Gastroesophageal sphincter (tissue), 4 donors: Measurements from ENCODE around the gene STT3B. TPM values are rescaled to one million over a fixed set of nuclear protein-coding genes. Genes with fewer than 3 reads are reported as not detected.

Source experiments
- ATAC-seq: fragments of 150-250 bp; one replicate; pipeline ENCODE4 v1.9.1; 2016; ENCODE audit warnings: mild to moderate bottlenecking, moderate library complexity
- H3K27ac ChIP-seq, 4 donors: fragments of 200-600 bp; sonication (generic) in 3 of 4; 1 replicate in 3 of 4; 2 replicates in 1 of 4; pipeline ENCODE4 v1.5.1; 2016 to 2019
- H3K27me3 ChIP-seq: fragments of 200-600 bp; sonication (generic); one replicate; pipeline ENCODE4 v1.5.1; 2019
- H3K36me3 ChIP-seq, 2 donors: fragments of 200-600 bp; sonication (generic); one replicate each; pipeline ENCODE4 v1.5.1; 2019; ENCODE audit warnings: control low read depth in 1 of 2
- H3K4me1 ChIP-seq, 3 donors: fragments of 200-600 bp; sonication (generic); 1 replicate in 2 of 3; 2 replicates in 1 of 3; pipeline ENCODE4 v1.5.1; 2016 to 2019; ENCODE audit warnings: control low read depth in 2 of 3
- H3K4me3 ChIP-seq, 2 donors: fragments of 200-600 bp; sonication (generic); one replicate each; pipeline ENCODE4 v1.5.1; 2019; ENCODE audit warnings: mild to moderate bottlenecking in 1 of 2, moderate library complexity in 1 of 2
- H3K9me3 ChIP-seq, 3 donors: fragments of 200-600 bp; sonication (generic); one replicate each; pipeline ENCODE4 v1.5.1; 2017 to 2019; ENCODE audit warnings: control low read depth in 2 of 3
- EP300 ChIP-seq: sonication (generic); formaldehyde crosslinking; IDR thresholded peaks from one replicate; pipeline ENCODE4 v1.6.1; 2017; ENCODE audit warnings: antibody characterized with exemption, mild to moderate bottlenecking
- POLR2A ChIP-seq, 2 donors: fragments of 450-650 bp; IDR thresholded peaks; one replicate each; pipeline ENCODE4 v1.6.1; 2017; ENCODE audit warnings: antibody characterized with exemption in 2 of 2, mild to moderate bottlenecking in 2 of 2, moderate library complexity in 1 of 2
- POLR2AphosphoS5 ChIP-seq: sonication (generic); formaldehyde crosslinking; IDR thresholded peaks from one replicate; pipeline ENCODE4 v1.6.1; 2017; ENCODE audit warnings: antibody characterized with exemption
- WGBS, 2 donors: methylation state at CpG; one replicate each; pipeline ENCODE4 v1.1.5; 2018; ENCODE audit warnings: low coverage in 1 of 2; 5-methylcytosine and 5-hydroxymethylcytosine counted together
- total RNA-seq, 4 donors: library from RNA; depleted of rRNA; stranded (reverse); fragments of >200 nt; gene quantifications; one replicate each; pipeline ENCODE4 v1.1.0, GENCODE V29; 2016
- TF ChIP-seq, protein P1 (sequence below), 4 experiments: fragments of 200-600 bp in 2 of 4; fragments of 450-650 bp in 2 of 4; sonication (generic) in 1 of 4; IDR thresholded peaks; one replicate each; pipeline ENCODE4 v1.5.1; 2017 to 2019; ENCODE audit warnings: antibody characterized with exemption in 4 of 4, mild to moderate bottlenecking in 2 of 4, moderate library complexity in 2 of 4

Gene STT3B
- total RNA-seq, 4 donors from 2014 or later, result 75.4 to 107 (median 94.1) TPM

DNA sequence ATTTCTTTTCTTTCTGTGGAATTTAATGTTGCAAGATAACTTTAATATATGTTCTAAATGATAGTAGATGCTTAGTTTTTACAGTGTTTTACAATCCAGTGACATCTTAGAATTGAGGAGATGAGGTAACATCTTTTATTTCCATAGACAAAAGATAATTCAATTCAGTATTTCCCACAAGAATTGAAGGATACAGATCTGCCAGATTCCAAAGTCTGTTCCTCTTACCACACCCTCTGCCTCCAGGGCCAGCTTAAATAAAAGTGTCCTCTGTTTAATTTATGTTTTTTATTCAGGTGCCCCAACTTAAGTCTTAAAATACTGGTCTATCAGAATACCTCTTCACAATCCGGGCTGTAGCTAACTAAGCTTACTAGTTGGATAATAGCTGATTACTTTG, 6.5 kb downstream of the STT3B start:
- TF ChIP-seq EP300 (no peak), POLR2AphosphoS5 (no peak), POLR2A (IDR thresholded peaks at IDR 0.05) (no peak)
- TF ChIP-seq, protein P1, sequence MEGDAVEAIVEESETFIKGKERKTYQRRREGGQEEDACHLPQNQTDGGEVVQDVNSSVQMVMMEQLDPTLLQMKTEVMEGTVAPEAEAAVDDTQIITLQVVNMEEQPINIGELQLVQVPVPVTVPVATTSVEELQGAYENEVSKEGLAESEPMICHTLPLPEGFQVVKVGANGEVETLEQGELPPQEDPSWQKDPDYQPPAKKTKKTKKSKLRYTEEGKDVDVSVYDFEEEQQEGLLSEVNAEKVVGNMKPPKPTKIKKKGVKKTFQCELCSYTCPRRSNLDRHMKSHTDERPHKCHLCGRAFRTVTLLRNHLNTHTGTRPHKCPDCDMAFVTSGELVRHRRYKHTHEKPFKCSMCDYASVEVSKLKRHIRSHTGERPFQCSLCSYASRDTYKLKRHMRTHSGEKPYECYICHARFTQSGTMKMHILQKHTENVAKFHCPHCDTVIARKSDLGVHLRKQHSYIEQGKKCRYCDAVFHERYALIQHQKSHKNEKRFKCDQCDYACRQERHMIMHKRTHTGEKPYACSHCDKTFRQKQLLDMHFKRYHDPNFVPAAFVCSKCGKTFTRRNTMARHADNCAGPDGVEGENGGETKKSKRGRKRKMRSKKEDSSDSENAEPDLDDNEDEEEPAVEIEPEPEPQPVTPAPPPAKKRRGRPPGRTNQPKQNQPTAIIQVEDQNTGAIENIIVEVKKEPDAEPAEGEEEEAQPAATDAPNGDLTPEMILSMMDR (IDR thresholded peaks at IDR 0.05), result no peak
- no peaks in the 10 kb centered on the region for H3K9me3 ChIP-seq
- H3K36me3 ChIP-seq, result peaks cover 0 to 3% of the 10 kb centered on the region in 2 donors
- no peak overlapping the region for H3K27ac ChIP-seq
- peaks cover 0 to 63% (median 4%) of the 10 kb centered on the region in 3 donors for H3K4me1 ChIP-seq
- H3K4me3 ChIP-seq, result no peak overlapping the region
- no peaks in the 10 kb centered on the region for H3K27me3 ChIP-seq
- WGBS, 2 donors, result 70 to 100% methylated on average over 1 of the region's 1 CpG
- no peak for ATAC-seq

- TF ChIP-seq POLR2A (IDR thresholded peaks at IDR 0.05) (no peak), EP300 (no peak), POLR2AphosphoS5 (no peak)
- TF ChIP-seq, protein P1 (IDR thresholded peaks at IDR 0.05), result no peak
- Histone ChIP-seq H3K27ac (no peak overlapping the region), H3K9me3 (no peaks in the 10 kb centered on the region), H3K4me3 (no peak overlapping the region), H3K27me3 (no peaks in the 10 kb centered on the region), H3K4me1 (peaks cover 0 to 63% (median 0%) of the 10 kb centered on the region in 3 donors), H3K36me3 (peaks cover 0 to 3% of the 10 kb centered on the region in 2 donors)
- no peak for ATAC-seq
- WGBS, 2 donors, result 79 to 97% methylated on average over 2 of the region's 2 CpGs
These were observed 8.4 kb downstream of the STT3B start for GRCh38 chr3:31541089-31541488.

DNA sequence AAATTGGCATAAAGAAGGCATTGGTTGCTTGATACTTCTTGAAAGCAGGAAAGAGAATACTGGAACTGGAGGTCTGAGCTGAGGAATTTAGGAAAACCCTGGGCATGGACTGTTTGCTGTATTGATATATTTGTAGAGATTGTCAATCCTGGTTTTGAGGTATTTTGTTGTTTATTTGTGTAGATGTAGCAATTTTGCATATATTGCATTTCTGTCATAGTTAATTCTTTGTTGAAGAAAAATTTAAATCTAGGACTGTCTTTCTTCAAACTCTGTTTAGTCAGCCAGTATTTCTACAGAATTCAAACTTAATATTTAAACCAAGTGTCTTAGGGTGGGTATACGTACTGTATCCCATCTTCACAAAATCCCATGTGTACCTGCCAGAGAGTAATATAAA, 9.5 kb downstream of the STT3B start:
- TF ChIP-seq EP300 (no peak), POLR2AphosphoS5 (no peak), POLR2A (IDR thresholded peaks at IDR 0.05) (no peak)
- TF ChIP-seq, protein P1 (IDR thresholded peaks at IDR 0.05), result no peak
- no peak overlapping the region for H3K4me3 ChIP-seq
- WGBS, 2 donors, result 80% methylated on average over 1 of the region's 1 CpG
- ATAC-seq, result no peak
- no peaks in the 10 kb centered on the region for H3K27me3 ChIP-seq
- no peak overlapping the region for H3K27ac ChIP-seq
- H3K36me3 ChIP-seq, result peaks cover 0 to 3% of the 10 kb centered on the region in 2 donors
- H3K9me3 ChIP-seq, result no peaks in the 10 kb centered on the region
- peaks cover 0 to 57% (median 0%) of the 10 kb centered on the region in 3 donors for H3K4me1 ChIP-seq

DNA sequence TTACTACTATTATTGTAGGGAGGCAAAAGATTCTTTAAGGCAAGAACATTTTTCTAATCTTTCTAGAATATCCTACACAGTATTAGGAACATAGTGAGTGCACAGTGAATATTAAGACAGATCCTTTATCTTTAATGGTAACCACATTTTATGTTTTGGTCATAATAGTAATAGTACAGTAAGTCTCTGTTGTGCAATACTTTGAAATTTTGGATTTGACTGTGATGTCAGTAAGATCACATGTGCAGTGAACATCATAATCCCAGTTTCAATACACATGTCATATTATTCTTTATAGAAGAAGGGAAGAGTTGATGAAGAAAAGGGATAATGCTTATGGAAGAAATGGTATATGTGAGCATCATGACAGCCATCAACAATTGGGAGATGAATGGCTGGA, 10.7 kb downstream of the STT3B start:
- no peak for ATAC-seq
- no peaks in the 10 kb centered on the region for H3K9me3 ChIP-seq
- H3K36me3 ChIP-seq, result peaks cover 0 to 3% of the 10 kb centered on the region in 2 donors
- TF ChIP-seq POLR2A (IDR thresholded peaks at IDR 0.05), result no peak
- TF ChIP-seq, protein P1 (IDR thresholded peaks at IDR 0.05), result no peak
- TF ChIP-seq POLR2AphosphoS5, result no peak
- TF ChIP-seq EP300, result no peak
- H3K4me1 ChIP-seq, result peaks cover 0 to 62% (median 3%) of the 10 kb centered on the region in 3 donors
- no peaks in the 10 kb centered on the region for H3K27me3 ChIP-seq
- H3K4me3 ChIP-seq, result no peak overlapping the region
- H3K27ac ChIP-seq, result no peak overlapping the region

- H3K36me3 ChIP-seq, result peaks cover 0 to 3% of the 10 kb centered on the region in 2 donors
- peaks cover 0 to 61% (median 6%) of the 10 kb centered on the region in 3 donors for H3K4me1 ChIP-seq
- H3K27me3 ChIP-seq, result no peaks in the 10 kb centered on the region
- H3K4me3 ChIP-seq, result no peak overlapping the region
- no peak overlapping the region for H3K27ac ChIP-seq
- WGBS, 2 donors, result 78 to 85% methylated on average over 7 to 8 of the region's 9 CpGs
- ATAC-seq, result no peak
- H3K9me3 ChIP-seq, result no peaks in the 10 kb centered on the region
- TF ChIP-seq EP300 (no peak), POLR2A (IDR thresholded peaks at IDR 0.05) (no peak), POLR2AphosphoS5 (no peak)
- TF ChIP-seq, protein P1 (IDR thresholded peaks at IDR 0.05), result no peak
These were observed 11.9 kb downstream of the STT3B start for GRCh38 chr3:31544634-31545033.
